HEK293T (cell line): ENCODE data around the gene ARFIP1.

Source experiments
- CTCF ChIA-PET: fragments of 350-600 bp; formaldehyde crosslinking; extraction: SDS; loops from one replicate; lab custom pipeline; 2021; ENCODE audit warnings: antibody characterized with exemption, inconsistent platforms; lab: Yijun Ruan, JAX
- POLR2A ChIA-PET: fragments of 350-600 bp; formaldehyde crosslinking; extraction: SDS; loops from one replicate; lab custom pipeline; 2020; ENCODE audit warnings: antibody characterized with exemption, inconsistent platforms; lab: Yijun Ruan, JAX
- DNase-seq: peaks from one replicate; pipeline ENCODE4 v3.0.0; 2012; ENCODE audit warnings: mixed read lengths; ENCODE audit errors: extremely low spot score
- ARNT ChIP-seq: fragments of 450-650 bp; IDR thresholded peaks from 2 replicates; pipeline ENCODE4 v1.6.1; 2017; ENCODE audit warnings: mild to moderate bottlenecking
- BHLHE40 ChIP-seq: fragments of 450-650 bp; IDR thresholded peaks from 2 replicates; pipeline ENCODE4 v1.6.1; 2016; ENCODE audit warnings: mild to moderate bottlenecking, moderate library complexity, borderline replicate concordance
- CTBP1 ChIP-seq: fragments of 450-650 bp; IDR thresholded peaks from 2 replicates; pipeline ENCODE4 v1.6.1; 2016; ENCODE audit warnings: borderline replicate concordance
- ELF4 ChIP-seq: fragments of 450-650 bp; IDR thresholded peaks from 2 replicates; pipeline ENCODE4 v1.6.1; 2017; ENCODE audit warnings: antibody characterized with exemption
- FOXA1 ChIP-seq: fragments of 450-650 bp; IDR thresholded peaks from 2 replicates; pipeline ENCODE4 v1.6.1; 2016; ENCODE audit warnings: mild to moderate bottlenecking
- FOXK2 ChIP-seq: fragments of 450-650 bp; IDR thresholded peaks from 2 replicates; pipeline ENCODE4 v1.6.1; 2016; ENCODE audit warnings: mild to moderate bottlenecking
- FOXM1 ChIP-seq: fragments of 450-650 bp; IDR thresholded peaks from 2 replicates; pipeline ENCODE4 v1.6.1; 2017; ENCODE audit warnings: mild to moderate bottlenecking, borderline replicate concordance
- HDGF ChIP-seq: fragments of 450-650 bp; IDR thresholded peaks from 2 replicates; pipeline ENCODE4 v1.6.1; 2017; ENCODE audit warnings: antibody characterized with exemption, borderline replicate concordance
- L3MBTL2 ChIP-seq: fragments of 450-650 bp; conservative IDR thresholded peaks from 2 replicates; pipeline ENCODE4 v1.6.1; 2016; ENCODE audit warnings: mild to moderate bottlenecking
- LEF1 ChIP-seq: fragments of 450-650 bp; IDR thresholded peaks from 2 replicates; pipeline ENCODE4 v1.6.1; 2017; ENCODE audit warnings: mild to moderate bottlenecking, borderline replicate concordance
- NFRKB ChIP-seq: fragments of 450-650 bp; IDR thresholded peaks from 2 replicates; pipeline ENCODE4 v1.6.1; 2016; ENCODE audit warnings: mild to moderate bottlenecking, moderate library complexity
- PKNOX1 ChIP-seq: fragments of 450-650 bp; IDR thresholded peaks from 2 replicates; pipeline ENCODE4 v1.6.1; 2016
- SP1 ChIP-seq: fragments of 450-650 bp; IDR thresholded peaks from 2 replicates; pipeline ENCODE4 v1.6.1; 2017
- SUZ12 ChIP-seq: fragments of 450-650 bp; IDR thresholded peaks from 2 replicates; pipeline ENCODE4 v1.6.1; 2016; ENCODE audit warnings: mild to moderate bottlenecking
- TARDBP ChIP-seq: fragments of 450-650 bp; IDR thresholded peaks from 2 replicates; pipeline ENCODE4 v1.6.1; 2016
- ZNF384 ChIP-seq: fragments of 450-650 bp; IDR thresholded peaks from 2 replicates; pipeline ENCODE4 v1.6.1; 2016

Gene ARFIP1

GRCh38 chr4:152921284-152921683, 141.5 kb downstream of the ARFIP1 start:
- ChIA-PET POLR2A (no interaction called here), CTCF (no interaction called here)

GRCh38 chr4:152925851-152926250, 146.1 kb downstream of the ARFIP1 start:
- CTCF ChIA-PET: interaction anchor here (0.7 kb wide), 1 partner anchor 18 kb away, joined by 7 read pairs; no protein-coding TSS in a partner anchor
- DNase-seq: no peak
- TF ChIP-seq FOXK2: no peak
- TF ChIP-seq TARDBP: no peak
- no peak for TF ChIP-seq L3MBTL2
- TF ChIP-seq SP1: no peak
- no peak for TF ChIP-seq ELF4
- no peak for TF ChIP-seq CTBP1
- TF ChIP-seq LEF1: no peak
- no peak for TF ChIP-seq PKNOX1
- no peak for TF ChIP-seq FOXA1
- no peak for TF ChIP-seq FOXM1
- TF ChIP-seq BHLHE40: no peak
- no peak for TF ChIP-seq SUZ12
- TF ChIP-seq ZNF384: no peak
- TF ChIP-seq ARNT: no peak
- TF ChIP-seq NFRKB: no peak
- TF ChIP-seq HDGF: no peak
- POLR2A ChIA-PET: no interaction called here

More at GRCh38 chr4:152921284-152921683, 141.5 kb downstream of the ARFIP1 start:
- no peak for DNase-seq
- TF ChIP-seq ELF4 (no peak), L3MBTL2 (no peak), PKNOX1 (no peak)

- ChIA-PET POLR2A (no interaction called here), CTCF (no interaction called here)
- TF ChIP-seq BHLHE40: no peak
- no peak for TF ChIP-seq ELF4
- no peak for TF ChIP-seq L3MBTL2
- TF ChIP-seq SP1: no peak
- no peak for TF ChIP-seq ARNT
- no peak for TF ChIP-seq TARDBP
- TF ChIP-seq FOXM1: no peak
- TF ChIP-seq CTBP1: no peak
- no peak for TF ChIP-seq SUZ12
- TF ChIP-seq HDGF: no peak
- no peak for DNase-seq
These were observed 147.2 kb downstream of the ARFIP1 start for GRCh38 chr4:152926959-152927358.

- no peak for DNase-seq
- ChIA-PET CTCF (no interaction called here), POLR2A (no interaction called here)
- no peak for TF ChIP-seq ZNF384
- TF ChIP-seq LEF1: no peak
- TF ChIP-seq HDGF: no peak
- TF ChIP-seq ARNT: no peak
- TF ChIP-seq BHLHE40: no peak
These were observed 148.0 kb downstream of the ARFIP1 start for GRCh38 chr4:152927737-152928136.

GRCh38 chr4:152928286-152928685, 148.5 kb downstream of the ARFIP1 start:
- TF ChIP-seq SP1: no peak
- CTCF ChIA-PET: no interaction called here
- DNase-seq: no peak
- POLR2A ChIA-PET: no interaction called here

- ChIA-PET CTCF (no interaction called here), POLR2A (no interaction called here)
- TF ChIP-seq HDGF: no peak
- TF ChIP-seq PKNOX1: peak; percentile 64
- no peak for TF ChIP-seq CTBP1
- no peak for DNase-seq
These were observed 150.1 kb downstream of the ARFIP1 start for GRCh38 chr4:152929888-152930287.

- CTCF ChIA-PET: interaction anchor here (0.5 kb wide), 1 partner anchor 210 kb away, joined by 3 read pairs; no protein-coding TSS in a partner anchor
- TF ChIP-seq LEF1 (no peak), HDGF (no peak), ELF4 (no peak), FOXA1 (no peak), CTBP1 (no peak), SP1 (no peak), NFRKB (no peak), ZNF384 (no peak)
- DNase-seq: no peak
- POLR2A ChIA-PET: interaction anchor here (1.1 kb wide), 1 partner anchor 9 kb away, joined by 4 read pairs; no protein-coding TSS in a partner anchor
These were observed 155.4 kb downstream of the ARFIP1 start for GRCh38 chr4:152935143-152935542.
